ENCODE data around the gene TBC1D2B. TPM values are rescaled to one million over a fixed set of nuclear protein-coding genes. Genes with fewer than 3 reads are reported as not detected.

TBC1D2B gene
- total RNA-seq, 1 experiment from 2014 or later: 17.6 TPM

DNA sequence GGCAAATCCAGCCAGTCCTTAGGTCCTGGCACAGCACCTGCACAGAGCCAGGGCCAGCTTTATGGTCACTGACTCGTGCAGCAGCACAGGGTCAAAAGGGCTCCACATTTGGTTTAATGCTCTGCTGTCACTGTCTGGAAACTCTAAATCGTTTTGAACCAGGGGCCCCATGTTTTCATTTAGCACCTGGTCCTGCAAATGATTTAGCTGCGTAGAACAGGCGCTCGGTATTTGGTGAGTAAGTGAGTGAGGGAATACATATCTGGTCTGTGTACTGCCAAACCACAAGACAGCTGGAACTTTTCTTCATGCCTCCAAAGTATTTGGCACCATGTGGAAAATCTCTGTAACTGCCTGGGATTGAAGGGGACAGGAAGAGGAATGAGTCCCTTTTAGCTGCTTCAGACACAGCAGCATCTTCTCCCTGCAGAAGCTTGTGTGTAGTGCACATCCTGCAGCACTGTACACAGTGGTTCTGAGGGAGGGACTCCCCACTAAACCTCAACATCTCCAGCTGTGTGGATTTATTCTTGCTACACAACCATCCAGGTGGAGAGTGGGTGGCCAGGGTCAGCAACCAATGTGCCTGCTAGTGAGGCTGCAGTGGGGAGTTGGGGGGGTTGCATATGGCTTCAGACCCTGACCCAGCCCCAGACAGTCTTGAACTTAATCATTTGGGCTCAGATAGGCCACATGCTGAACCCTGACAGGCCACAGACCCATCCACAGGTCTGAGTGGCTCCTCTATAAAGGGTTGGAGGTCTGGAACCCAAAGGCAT is 15.9 kb upstream of the TBC1D2B start:
- Histone ChIP-seq H3K79me2 (ENCODE audit: insufficient read depth, low read length) (no peaks in the 10 kb centered on the region), H3K18ac (ENCODE audit: insufficient read length, low read depth, low read length) (no peak overlapping the region), H3K14ac (ENCODE audit: insufficient read depth, low read length) (no peak overlapping the region), H3K23ac (ENCODE audit: insufficient read length, low read depth, low read length) (no peak overlapping the region), H2AFZ (ENCODE audit: low read length) (no peak overlapping the region), H3K56ac (ENCODE audit: insufficient read length, low read depth, low read length) (no peak overlapping the region), H2BK15ac (ENCODE audit: low read depth, low read length) (no peak overlapping the region), H3K23me2 (ENCODE audit: insufficient read length, low read depth, low read length, poor library complexity, severe bottlenecking) (no peaks in the 10 kb centered on the region), H2BK12ac (ENCODE audit: insufficient read length, low read depth, low read length) (no peak overlapping the region), H3K9me3 (ENCODE audit: control insufficient read depth, low read depth, low read length) (no peaks in the 10 kb centered on the region), H4K8ac (replicated peaks; ENCODE audit: insufficient read length, low read depth, low read length) (no peak overlapping the region), H2BK20ac (ENCODE audit: low read depth, low read length, poor library complexity, severe bottlenecking) (no peak overlapping the region), H2BK5ac (ENCODE audit: insufficient read length, low read length) (no peak overlapping the region), H3K4me2 (ENCODE audit: insufficient read depth, insufficient read length, low read length) (no peak overlapping the region), H3K27me3 (ENCODE audit: insufficient read depth, low read length) (no peaks in the 10 kb centered on the region; the same call in 1 of the 2 replicates), H3K9ac (ENCODE audit: extremely low read depth, insufficient read length, low read length) (no peak overlapping the region), H2AK5ac (ENCODE audit: insufficient read length, low read length) (no peak overlapping the region), H3T11ph (ENCODE audit: low read length) (no peak overlapping the region), H4K20me1 (ENCODE audit: control insufficient read depth, insufficient read depth, insufficient read length) (no peaks in the 10 kb centered on the region), H4K5ac (ENCODE audit: insufficient read length, low read depth, low read length) (no peak overlapping the region), H4K91ac (ENCODE audit: insufficient read length, low read depth, low read length) (no peak overlapping the region), H3K79me1 (ENCODE audit: insufficient read depth, low read depth, low read length, poor library complexity, severe bottlenecking) (no peaks in the 10 kb centered on the region), H2BK120ac (ENCODE audit: low read depth, low read length, poor library complexity, severe bottlenecking) (no peak overlapping the region), H3K4ac (ENCODE audit: low read depth, low read length) (no peak overlapping the region), H3K27ac (ENCODE audit: insufficient read length, low read depth, low read length) (no peak overlapping the region), H3K4me1 (ENCODE audit: insufficient read depth, low read length) (no peaks in the 10 kb centered on the region)
- Mint-ChIP-seq H3K4me3 (no peak overlapping the region), H3K36me3 (ENCODE audit: insufficient read depth in 1 of 3, low read depth in 3 of 3) (no peaks in the 10 kb centered on the region), H3K27ac (no peak overlapping the region), H3K4me1 (peaks cover 4 to 6% of the 10 kb centered on the region in 2 experiments), H3K9me3 (peaks cover 0 to 3% of the 10 kb centered on the region in 2 experiments; a peak in 1 of 5 replicates), H3K27me3 (ENCODE audit: low read depth) (peaks cover 48% of the 10 kb centered on the region)
- TF ChIP-seq CTCF (conservative IDR thresholded peaks at IDR 0.05): no peak
- WGBS (ENCODE audit: extremely low coverage, insufficient read length, low lambda C conversion rate): no CpG with 5 or more reads among the region's 5 CpGs
- no peak for DNase-seq

All from H9 (cell line).